HL-60 (cell line): Measurements from ENCODE around the gene HOXD12.

ENCODE experiments used
- DNase-seq, 2 experiments: peaks; one replicate each; pipeline ENCODE4 v3.0.0-alpha.2; 2010 to 2020; ENCODE audit warnings: low read depth in 1 of 2, low spot score in 1 of 2
- H3K27ac ChIP-seq: fragments of 250-450 bp; sonication (Bioruptor Pico); replicated peaks from 2 replicates; pipeline ENCODE4 v1.5.1; 2020; ENCODE audit warnings: mild to moderate bottlenecking, moderate library complexity
- H3K27me3 ChIP-seq: fragments of 250-450 bp; sonication (Bioruptor Pico); 2 replicates; pipeline ENCODE4 v1.5.1; 2021; ENCODE audit warnings: mild to moderate bottlenecking, moderate library complexity; ENCODE audit not compliant: insufficient read depth, poor library complexity, severe bottlenecking
- H3K4me3 ChIP-seq: replicated peaks from 2 replicates; pipeline ENCODE4 v1.5.1; 2011; ENCODE audit warnings: mild to moderate bottlenecking, control low read depth, low read length; ENCODE audit not compliant: insufficient read depth
- GABPA ChIP-seq: IDR thresholded peaks from 2 replicates; pipeline ENCODE4 v1.6.1; 2012; ENCODE audit warnings: low read depth
- POLR2AphosphoS5 ChIP-seq: IDR thresholded peaks from 2 replicates; pipeline ENCODE4 v1.6.1; 2012; ENCODE audit warnings: low read depth
- SPI1 ChIP-seq: IDR thresholded peaks from 2 replicates; pipeline ENCODE4 v1.6.1; 2012; ENCODE audit warnings: low read depth, mild to moderate bottlenecking, borderline replicate concordance
- TF ChIP-seq, protein P1 (sequence below): IDR thresholded peaks from 2 replicates; pipeline ENCODE4 v1.6.1; 2012; ENCODE audit warnings: low read depth; ENCODE audit not compliant: insufficient replicate concordance
- TF ChIP-seq, protein P2 (sequence below): IDR thresholded peaks from one replicate; pipeline ENCODE4 v1.5.1; 2011; ENCODE audit warnings: low read length, control low read depth, inconsistent platforms; ENCODE audit not compliant: insufficient read depth

The HOXD12 gene

GRCh38 chr2:176085120-176085788 is 14.3 kb upstream of the HOXD12 start:
- no peak for DNase-seq
- TF ChIP-seq, protein P1, sequence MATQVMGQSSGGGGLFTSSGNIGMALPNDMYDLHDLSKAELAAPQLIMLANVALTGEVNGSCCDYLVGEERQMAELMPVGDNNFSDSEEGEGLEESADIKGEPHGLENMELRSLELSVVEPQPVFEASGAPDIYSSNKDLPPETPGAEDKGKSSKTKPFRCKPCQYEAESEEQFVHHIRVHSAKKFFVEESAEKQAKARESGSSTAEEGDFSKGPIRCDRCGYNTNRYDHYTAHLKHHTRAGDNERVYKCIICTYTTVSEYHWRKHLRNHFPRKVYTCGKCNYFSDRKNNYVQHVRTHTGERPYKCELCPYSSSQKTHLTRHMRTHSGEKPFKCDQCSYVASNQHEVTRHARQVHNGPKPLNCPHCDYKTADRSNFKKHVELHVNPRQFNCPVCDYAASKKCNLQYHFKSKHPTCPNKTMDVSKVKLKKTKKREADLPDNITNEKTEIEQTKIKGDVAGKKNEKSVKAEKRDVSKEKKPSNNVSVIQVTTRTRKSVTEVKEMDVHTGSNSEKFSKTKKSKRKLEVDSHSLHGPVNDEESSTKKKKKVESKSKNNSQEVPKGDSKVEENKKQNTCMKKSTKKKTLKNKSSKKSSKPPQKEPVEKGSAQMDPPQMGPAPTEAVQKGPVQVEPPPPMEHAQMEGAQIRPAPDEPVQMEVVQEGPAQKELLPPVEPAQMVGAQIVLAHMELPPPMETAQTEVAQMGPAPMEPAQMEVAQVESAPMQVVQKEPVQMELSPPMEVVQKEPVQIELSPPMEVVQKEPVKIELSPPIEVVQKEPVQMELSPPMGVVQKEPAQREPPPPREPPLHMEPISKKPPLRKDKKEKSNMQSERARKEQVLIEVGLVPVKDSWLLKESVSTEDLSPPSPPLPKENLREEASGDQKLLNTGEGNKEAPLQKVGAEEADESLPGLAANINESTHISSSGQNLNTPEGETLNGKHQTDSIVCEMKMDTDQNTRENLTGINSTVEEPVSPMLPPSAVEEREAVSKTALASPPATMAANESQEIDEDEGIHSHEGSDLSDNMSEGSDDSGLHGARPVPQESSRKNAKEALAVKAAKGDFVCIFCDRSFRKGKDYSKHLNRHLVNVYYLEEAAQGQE: no peak
- Histone ChIP-seq H3K27ac (no peak overlapping the region), H3K27me3 (peaks cover 93% of the 10 kb centered on the region), H3K4me3 (no peak overlapping the region)

- Histone ChIP-seq H3K4me3 (no peak overlapping the region), H3K27ac (no peak overlapping the region), H3K27me3 (peaks cover 96% of the 10 kb centered on the region)
- DNase-seq: peak in 1 of 2 experiments; percentile 43
- TF ChIP-seq POLR2AphosphoS5 (no peak), GABPA (no peak), SPI1 (no peak)
- TF ChIP-seq, protein P1: no peak
- TF ChIP-seq, protein P2, sequence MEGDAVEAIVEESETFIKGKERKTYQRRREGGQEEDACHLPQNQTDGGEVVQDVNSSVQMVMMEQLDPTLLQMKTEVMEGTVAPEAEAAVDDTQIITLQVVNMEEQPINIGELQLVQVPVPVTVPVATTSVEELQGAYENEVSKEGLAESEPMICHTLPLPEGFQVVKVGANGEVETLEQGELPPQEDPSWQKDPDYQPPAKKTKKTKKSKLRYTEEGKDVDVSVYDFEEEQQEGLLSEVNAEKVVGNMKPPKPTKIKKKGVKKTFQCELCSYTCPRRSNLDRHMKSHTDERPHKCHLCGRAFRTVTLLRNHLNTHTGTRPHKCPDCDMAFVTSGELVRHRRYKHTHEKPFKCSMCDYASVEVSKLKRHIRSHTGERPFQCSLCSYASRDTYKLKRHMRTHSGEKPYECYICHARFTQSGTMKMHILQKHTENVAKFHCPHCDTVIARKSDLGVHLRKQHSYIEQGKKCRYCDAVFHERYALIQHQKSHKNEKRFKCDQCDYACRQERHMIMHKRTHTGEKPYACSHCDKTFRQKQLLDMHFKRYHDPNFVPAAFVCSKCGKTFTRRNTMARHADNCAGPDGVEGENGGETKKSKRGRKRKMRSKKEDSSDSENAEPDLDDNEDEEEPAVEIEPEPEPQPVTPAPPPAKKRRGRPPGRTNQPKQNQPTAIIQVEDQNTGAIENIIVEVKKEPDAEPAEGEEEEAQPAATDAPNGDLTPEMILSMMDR: no peak
These were observed 13.5 kb upstream of the HOXD12 start for GRCh38 chr2:176085861-176086771.

- Histone ChIP-seq H3K27ac (no peak overlapping the region), H3K4me3 (peak overlapping the region; percentile 33), H3K27me3 (peaks cover 92% of the 10 kb centered on the region)
- DNase-seq: no peak
- no peak for TF ChIP-seq SPI1
- TF ChIP-seq, protein P2: no peak
- no peak for TF ChIP-seq GABPA
- TF ChIP-seq POLR2AphosphoS5: no peak
- TF ChIP-seq, protein P1: no peak
These were observed 12.1 kb upstream of the HOXD12 start for GRCh38 chr2:176087330-176088047.
